Measurements from ENCODE around the gene CCIN. TPM values are rescaled to one million over a fixed set of nuclear protein-coding genes. Genes with fewer than 3 reads are reported as not detected.

Gene CCIN
- total and polyA plus RNA-seq, 2 of the 13 experiments (the other 11 are each of a cell fraction or from before 2014, with no cell fraction given) = not detected

DNA sequence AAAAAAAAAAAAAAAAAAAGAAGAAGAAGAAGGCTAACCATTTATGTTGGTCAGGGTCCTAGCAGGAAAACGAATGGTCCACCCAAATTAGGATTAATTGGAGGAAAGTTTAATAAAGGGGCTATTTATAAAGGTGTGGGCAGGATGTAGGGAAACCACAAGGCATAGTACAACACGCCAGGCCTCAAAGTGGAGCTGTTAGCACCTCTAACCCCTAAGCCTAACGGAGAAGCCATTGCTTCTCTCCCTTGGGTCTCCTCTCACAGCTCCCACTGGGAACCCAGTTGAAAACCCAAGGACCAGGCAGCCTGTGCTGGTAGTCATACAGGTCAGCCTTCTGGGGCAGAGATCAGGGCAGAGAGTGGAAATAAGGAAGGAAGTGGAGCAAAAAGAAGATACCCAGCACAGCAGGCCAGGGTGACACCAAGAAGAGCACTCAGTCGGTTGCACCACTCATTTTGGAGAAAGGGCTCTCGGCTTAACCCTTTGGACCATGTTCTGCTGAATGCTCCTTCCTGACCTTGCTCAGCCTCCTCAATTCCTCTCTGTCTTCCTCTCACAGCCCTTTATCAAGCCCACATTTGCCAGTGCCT, 41.4 kb upstream of the CCIN start:
- DNase-seq (ENCODE audit: low spot score) (no peak), FAIRE-seq (no peak), ATAC-seq (no peak)
- WGBS (ENCODE audit: low lambda C conversion rate) = 9% methylated on average over 4 of the region's 5 CpGs
- Histone ChIP-seq H3K4me2 (ENCODE audit: low read depth, low read length) (no peak overlapping the region), H3K79me2 (ENCODE audit: insufficient read depth, low read length) (no peaks in the 10 kb centered on the region), H2AFZ (ENCODE audit: low read length) (no peak overlapping the region), H3K4me1 (ENCODE audit: insufficient read depth, low read length) (peaks cover 7% of the 10 kb centered on the region), H3K27ac (ENCODE audit: extremely low read length, insufficient read depth, low read length) (no peak overlapping the region), H3K9ac (ENCODE audit: insufficient read depth, low read depth, low read length) (no peak overlapping the region), H3K4me3 (replicated peaks in 1 of 3; ENCODE audit: insufficient read depth in 1 of 3, low read depth in 2 of 3, low read length in 3 of 3) (no peak overlapping the region), H3K36me3 (replicated peaks in 1 of 2; ENCODE audit: control insufficient read depth in 1 of 2, insufficient read depth in 2 of 2, low read length in 2 of 2) (no peaks in the 10 kb centered on the region), H4K20me1 (ENCODE audit: insufficient read depth, low read length) (no peaks in the 10 kb centered on the region), H3K9me3 (ENCODE audit: low read length) (no peaks in the 10 kb centered on the region), H3K27me3 (ENCODE audit: control insufficient read depth in 1 of 2, insufficient read depth in 2 of 2, low read length in 2 of 2) (peaks cover 0 to 11% of the 10 kb centered on the region in 2 experiments; a peak in 3 of 5 replicates)
- no TSS peak for BruUV-seq (replicated peaks)
- POLR2A ChIA-PET = no interaction called here
- CTCF ChIA-PET (ENCODE audit: low intra/inter-chr PET ratio, low total read pairs) = no interaction called here
- in situ Hi-C loops (cut with HindIII; ENCODE audit: extremely low pct_ligation_motif_present, low pct_unique_long_range_greater_than_20kb) (no loop called here), intact Hi-C loops (cut with micrococcal nuclease; ENCODE audit: unreplicated experiment) (no loop called here)
- TF ChIP-seq BCL6 (CRISPR knock-in tag; IDR thresholded peaks at IDR 0.05) (no peak), SRSF4 (IDR thresholded peaks at IDR 0.05; ENCODE audit: low read depth, low read length, poor library complexity, severe bottlenecking) (no peak), PCBP2 (optimal IDR thresholded peaks at IDR 0.05; ENCODE audit: low read depth, low read length, poor library complexity, severe bottlenecking) (no peak), ZNF143 (CRISPR knock-in tag; IDR thresholded peaks at IDR 0.05) (no peak), ZNF180 (CRISPR knock-in tag; IDR thresholded peaks at IDR 0.05; ENCODE audit: borderline replicate concordance, low read depth) (no peak), TOPORS (CRISPR knock-in tag; IDR thresholded peaks at IDR 0.05) (no peak), NR1H2 (CRISPR knock-in tag; IDR thresholded peaks at IDR 0.05; ENCODE audit: borderline replicate concordance, low read depth) (no peak), TEAD2 (CRISPR knock-in tag; IDR thresholded peaks at IDR 0.05) (no peak), SSRP1 (CRISPR knock-in tag; IDR thresholded peaks at IDR 0.05) (no peak), ZFP62 (CRISPR knock-in tag; IDR thresholded peaks at IDR 0.05) (no peak), HDAC1 (CRISPR knock-in tag; IDR thresholded peaks at IDR 0.05) (no peak)
- TF ChIP-seq, protein P1, sequence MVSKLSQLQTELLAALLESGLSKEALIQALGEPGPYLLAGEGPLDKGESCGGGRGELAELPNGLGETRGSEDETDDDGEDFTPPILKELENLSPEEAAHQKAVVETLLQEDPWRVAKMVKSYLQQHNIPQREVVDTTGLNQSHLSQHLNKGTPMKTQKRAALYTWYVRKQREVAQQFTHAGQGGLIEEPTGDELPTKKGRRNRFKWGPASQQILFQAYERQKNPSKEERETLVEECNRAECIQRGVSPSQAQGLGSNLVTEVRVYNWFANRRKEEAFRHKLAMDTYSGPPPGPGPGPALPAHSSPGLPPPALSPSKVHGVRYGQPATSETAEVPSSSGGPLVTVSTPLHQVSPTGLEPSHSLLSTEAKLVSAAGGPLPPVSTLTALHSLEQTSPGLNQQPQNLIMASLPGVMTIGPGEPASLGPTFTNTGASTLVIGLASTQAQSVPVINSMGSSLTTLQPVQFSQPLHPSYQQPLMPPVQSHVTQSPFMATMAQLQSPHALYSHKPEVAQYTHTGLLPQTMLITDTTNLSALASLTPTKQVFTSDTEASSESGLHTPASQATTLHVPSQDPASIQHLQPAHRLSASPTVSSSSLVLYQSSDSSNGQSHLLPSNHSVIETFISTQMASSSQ (IDR thresholded peaks at IDR 0.05; ENCODE audit: low read depth) = no peak
- TF ChIP-seq, protein P1 (CRISPR knock-in tag; IDR thresholded peaks at IDR 0.05; ENCODE audit: borderline replicate concordance) = no peak
- TF ChIP-seq, protein P2, sequence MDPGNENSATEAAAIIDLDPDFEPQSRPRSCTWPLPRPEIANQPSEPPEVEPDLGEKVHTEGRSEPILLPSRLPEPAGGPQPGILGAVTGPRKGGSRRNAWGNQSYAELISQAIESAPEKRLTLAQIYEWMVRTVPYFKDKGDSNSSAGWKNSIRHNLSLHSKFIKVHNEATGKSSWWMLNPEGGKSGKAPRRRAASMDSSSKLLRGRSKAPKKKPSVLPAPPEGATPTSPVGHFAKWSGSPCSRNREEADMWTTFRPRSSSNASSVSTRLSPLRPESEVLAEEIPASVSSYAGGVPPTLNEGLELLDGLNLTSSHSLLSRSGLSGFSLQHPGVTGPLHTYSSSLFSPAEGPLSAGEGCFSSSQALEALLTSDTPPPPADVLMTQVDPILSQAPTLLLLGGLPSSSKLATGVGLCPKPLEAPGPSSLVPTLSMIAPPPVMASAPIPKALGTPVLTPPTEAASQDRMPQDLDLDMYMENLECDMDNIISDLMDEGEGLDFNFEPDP (CRISPR knock-in tag; conservative IDR thresholded peaks at IDR 0.05) = no peak
- TF ChIP-seq, protein P3, sequence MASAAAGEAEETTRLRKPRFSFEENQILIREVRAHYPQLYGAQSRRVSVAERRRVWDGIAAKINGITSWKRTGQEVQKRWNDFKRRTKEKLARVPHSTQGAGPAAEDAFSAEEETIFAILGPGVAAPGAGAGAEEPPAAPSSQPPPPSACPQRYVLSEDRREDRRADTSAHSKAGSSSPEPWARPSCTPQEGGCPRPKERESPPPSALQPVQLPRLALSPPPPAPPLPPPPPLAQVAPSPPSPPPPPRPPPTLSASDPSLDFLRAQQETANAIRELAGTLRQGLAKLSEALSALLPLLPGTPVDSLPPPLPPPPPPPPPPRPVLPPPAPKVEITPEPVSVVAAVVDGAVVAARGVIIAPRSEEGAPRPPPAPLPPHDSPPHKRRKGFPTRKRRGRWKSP (CRISPR knock-in tag; IDR thresholded peaks at IDR 0.05) = no peak

All from HepG2 (cell line).